Activated T-helper 2 cell treated with anti-CD3 and anti-CD28 coated beads, Interferon-gamma antibody, Interleukin-2, Interleukin-4, amounts not matched to agents 10 μg/mL and 5 μg/mL and 100 μg/mL, durations not matched to agents 14 hours and 24 hours and 36 hours (primary cell): ENCODE results near the gene RPS3A. TPM values are rescaled to one million over a fixed set of nuclear protein-coding genes. Genes with fewer than 3 reads are reported as not detected.
"Not testable (repeated sequence)": the region's sequence is repeated elsewhere in the genome, so short reads cannot be mapped to it uniquely, and the experiment has no call there.

Experiments used
- DNase-seq: peaks from one replicate; pipeline ENCODE4 v3.0.0; 2021; ENCODE audit warnings: low spot score
- H3K27ac Mint-ChIP-seq: one replicate; pipeline ENCODE4 v1.8.0; 2021; ENCODE audit warnings: mixed read lengths
- H3K27me3 Mint-ChIP-seq: one replicate; pipeline ENCODE4 v1.8.0; 2021; ENCODE audit warnings: low read depth, mixed read lengths
- H3K36me3 Mint-ChIP-seq: one replicate; pipeline ENCODE4 v1.8.0; 2021; ENCODE audit warnings: low read depth, mixed read lengths
- H3K4me1 Mint-ChIP-seq: one replicate; pipeline ENCODE4 v1.8.0; 2021; ENCODE audit warnings: low read depth, mixed read lengths
- H3K4me3 Mint-ChIP-seq: one replicate; pipeline ENCODE4 v1.8.0; 2021; ENCODE audit warnings: low read depth, mild to moderate bottlenecking, moderate library complexity, mixed read lengths
- H3K9me3 Mint-ChIP-seq: one replicate; pipeline ENCODE4 v1.8.0; 2021; ENCODE audit warnings: mixed read lengths
- intact Hi-C: fragments of 100-400 bp; cut with micrococcal nuclease; formaldehyde crosslinking; loops from one replicate; pipeline ENCODE4 v1.15.1; 2023
- total RNA-seq: library from RNA; stranded (reverse); gene quantifications from 2 replicates; pipeline ENCODE4 v1.2.3, GENCODE V29; 2022

RPS3A gene
- total RNA-seq: 1,827 and 1,844 TPM in 2 replicates

DNA sequence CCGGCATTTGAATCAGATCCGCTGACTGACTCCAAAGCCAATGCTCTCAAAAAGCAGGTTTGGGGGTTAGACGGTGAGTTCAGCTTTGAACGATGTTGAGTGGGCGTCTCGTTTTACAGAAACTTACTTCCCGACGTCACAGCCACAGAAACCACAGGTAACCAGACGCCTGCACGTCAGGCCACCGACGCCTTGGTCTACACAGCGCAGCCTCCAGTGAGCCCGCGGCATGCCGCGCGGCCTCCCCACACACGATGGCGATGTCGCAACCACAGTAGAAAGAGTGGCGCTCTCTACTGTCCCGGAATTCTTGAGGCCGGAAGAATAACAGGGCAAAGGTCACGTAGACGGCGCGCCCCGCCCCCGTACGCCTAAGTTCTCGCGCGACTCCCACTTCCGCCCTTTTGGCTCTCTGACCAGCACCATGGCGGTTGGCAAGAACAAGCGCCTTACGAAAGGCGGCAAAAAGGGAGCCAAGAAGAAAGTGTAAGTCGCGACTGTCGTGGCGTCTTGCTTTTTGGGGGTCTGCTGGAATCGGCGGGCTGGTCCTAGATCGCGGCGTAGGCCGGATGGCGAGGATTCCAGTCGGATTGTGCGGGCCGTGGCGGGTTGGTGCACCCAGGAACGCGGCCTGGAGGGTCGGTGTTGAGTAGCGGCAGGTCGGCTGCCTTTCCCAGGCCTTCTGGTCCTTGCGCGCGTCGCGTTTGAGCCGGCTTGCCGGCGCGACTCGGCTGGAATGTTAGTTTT, at the start of gene RPS3A:
RPS3A (plus strand) TSS at position 400 of the 747 bp plus-strand sequence; CDS start at position 425, 25 bp downstream.
- peak within 1 kb of the TSS; percentile 98 for H3K4me3 Mint-ChIP-seq
- peak; percentile 98 for DNase-seq
- peaks cover 51% of the 10 kb centered on the region for H3K36me3 Mint-ChIP-seq
- intact Hi-C loops: loop anchor here (1.0 to 5.0 kb wide), 7 partner anchors 67 to 1680 kb away; partner anchors contain the start of genes ARFIP1, FBXW7, GATB and LRBA
- H3K4me1 Mint-ChIP-seq: peaks cover 45% of the 10 kb centered on the region
- H3K27me3 Mint-ChIP-seq: no peaks in the 10 kb centered on the region
- no peaks in the 10 kb centered on the region for H3K9me3 Mint-ChIP-seq
- peak within 1 kb of the TSS; percentile 97 for H3K27ac Mint-ChIP-seq

DNA sequence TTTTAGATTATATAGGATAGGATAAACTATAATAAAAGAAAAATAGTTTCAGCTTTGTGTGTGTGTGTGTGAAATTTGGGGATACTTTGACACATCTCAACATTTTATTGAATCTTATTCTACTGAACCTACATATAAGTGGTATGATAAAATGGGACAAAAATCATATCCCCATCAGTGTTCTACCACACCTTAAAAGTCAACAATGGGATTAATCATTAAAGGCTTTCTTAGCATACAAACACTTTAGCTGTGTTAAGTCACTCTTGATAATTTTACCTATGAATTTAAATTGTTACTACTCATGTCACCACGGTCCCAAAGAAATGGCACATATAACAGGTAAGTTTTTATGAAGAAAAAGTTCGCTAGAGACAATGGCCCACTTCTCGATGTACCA, 46.6 kb upstream of the RPS3A start:
- no peak for DNase-seq
- Mint-ChIP-seq H3K27ac (no peak overlapping the region), H3K36me3 (no peaks in the 10 kb centered on the region), H3K4me3 (no peak overlapping the region), H3K27me3 (no peaks in the 10 kb centered on the region), H3K9me3 (no peaks in the 10 kb centered on the region), H3K4me1 (no peaks in the 10 kb centered on the region)
- intact Hi-C loops: no loop called here

DNA sequence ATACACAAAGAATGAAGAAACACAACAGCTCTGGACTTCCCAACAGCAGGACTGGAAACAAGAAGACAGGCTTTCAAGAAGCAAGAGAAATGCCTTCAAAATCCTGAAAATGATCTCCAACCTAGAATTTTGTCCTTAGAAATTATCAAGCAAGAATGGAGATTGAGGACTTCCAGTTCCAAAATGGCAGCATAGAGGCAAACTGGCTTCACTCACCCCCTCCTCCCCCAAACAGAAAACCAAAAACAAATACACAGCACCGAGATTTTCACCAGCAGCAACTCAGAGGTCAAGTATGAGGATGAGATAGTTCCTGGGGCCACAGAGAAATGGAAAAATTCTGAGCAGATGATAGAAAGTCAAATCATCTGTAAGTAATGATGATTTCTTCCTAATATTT, 43.9 kb upstream of the RPS3A start:
- intact Hi-C loops: no loop called here
- no peak for DNase-seq
- no peak overlapping the region for H3K4me3 Mint-ChIP-seq
- no peaks in the 10 kb centered on the region for H3K27me3 Mint-ChIP-seq
- no peaks in the 10 kb centered on the region for H3K9me3 Mint-ChIP-seq
- no peaks in the 10 kb centered on the region for H3K4me1 Mint-ChIP-seq
- H3K27ac Mint-ChIP-seq: no peak overlapping the region
- H3K36me3 Mint-ChIP-seq: no peaks in the 10 kb centered on the region

DNA sequence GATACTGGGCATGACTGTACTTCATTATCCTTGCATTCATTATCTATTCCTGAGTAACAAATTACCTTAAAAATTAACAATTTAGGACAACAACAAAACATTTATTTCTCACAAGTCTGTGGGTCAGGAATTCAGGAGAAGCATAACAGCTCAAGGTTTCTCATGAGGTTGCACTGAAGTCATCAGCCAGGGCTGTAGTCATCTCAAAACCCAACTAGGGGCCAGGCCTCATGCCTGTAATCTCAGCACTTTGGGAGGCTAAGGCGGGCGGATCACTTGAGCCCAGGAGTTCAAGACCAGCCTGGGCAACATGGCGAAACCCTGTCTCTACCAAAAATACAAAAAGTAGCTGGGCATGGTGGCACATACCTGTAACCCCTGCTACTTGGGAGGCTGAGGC, 36.3 kb upstream of the RPS3A start:
- H3K4me3 Mint-ChIP-seq, DNase-seq, intact Hi-C loops: not testable (repeated sequence)

DNA sequence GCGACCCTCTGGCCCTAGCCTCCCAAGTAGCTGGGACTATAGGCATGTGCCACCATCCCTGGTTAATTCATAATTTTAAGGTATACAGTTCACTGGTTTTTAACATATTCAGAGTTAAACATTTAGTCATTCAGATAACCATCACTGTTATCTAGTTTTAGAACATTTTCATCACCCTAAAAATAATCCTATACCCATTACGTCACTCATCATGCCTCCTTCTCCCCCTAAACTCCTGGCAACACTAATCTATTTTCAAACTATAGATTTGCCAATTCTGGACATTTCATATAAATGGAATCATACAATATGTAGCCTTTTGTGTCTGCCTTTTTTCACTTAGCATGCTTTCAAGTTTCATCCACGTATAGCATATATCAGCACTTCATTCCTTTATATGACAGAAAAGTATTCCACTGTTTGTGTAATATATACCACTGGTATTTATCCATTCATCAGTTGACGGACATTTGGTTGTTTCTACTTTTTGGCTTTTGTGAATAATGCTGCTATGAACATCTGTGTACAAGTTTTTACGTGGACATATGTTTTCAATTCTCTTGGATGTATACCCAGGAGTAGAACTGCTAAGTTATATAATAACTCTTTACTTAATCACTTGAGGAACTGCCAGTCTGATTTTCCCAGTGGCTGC, 32.0 kb upstream of the RPS3A start:
- Mint-ChIP-seq H3K4me1 (peaks cover 2% of the 10 kb centered on the region), H3K36me3 (no peaks in the 10 kb centered on the region), H3K27ac (no peak overlapping the region), H3K9me3 (no peaks in the 10 kb centered on the region), H3K4me3 (no peak overlapping the region), H3K27me3 (no peaks in the 10 kb centered on the region)
- DNase-seq: no peak
- intact Hi-C loops: no loop called here

More for the DNA sequence above, 36.3 kb upstream of the RPS3A start:
- not testable (repeated sequence) for H3K27ac Mint-ChIP-seq, H3K9me3 Mint-ChIP-seq, H3K4me1 Mint-ChIP-seq, H3K36me3 Mint-ChIP-seq, H3K27me3 Mint-ChIP-seq

DNA sequence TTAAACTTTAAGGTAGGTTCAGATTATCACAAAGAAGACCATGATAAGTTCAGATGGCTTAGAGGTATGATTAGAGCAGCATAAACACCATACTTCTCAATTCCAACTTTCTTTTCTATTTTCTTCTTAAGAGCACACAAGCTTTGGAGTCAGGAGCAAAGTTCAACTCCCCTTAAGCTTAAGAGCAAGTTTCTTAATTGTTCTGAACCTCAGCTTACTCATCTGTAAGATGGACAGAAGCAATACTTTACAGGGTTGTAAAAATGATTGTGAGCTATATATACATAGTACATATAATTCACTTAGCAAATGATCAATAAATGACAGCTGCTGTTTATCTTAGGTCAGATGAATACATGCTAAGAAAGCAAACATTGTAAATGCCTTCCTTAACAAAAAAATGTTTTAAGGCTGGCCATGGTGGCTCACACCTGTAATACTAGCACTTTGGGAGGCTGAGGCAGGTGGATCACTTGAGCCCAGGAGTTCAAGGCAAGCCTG, 25.0 kb upstream of the RPS3A start:
- intact Hi-C loops: no loop called here
- no peak for DNase-seq
- H3K36me3 Mint-ChIP-seq: no peaks in the 10 kb centered on the region

DNA sequence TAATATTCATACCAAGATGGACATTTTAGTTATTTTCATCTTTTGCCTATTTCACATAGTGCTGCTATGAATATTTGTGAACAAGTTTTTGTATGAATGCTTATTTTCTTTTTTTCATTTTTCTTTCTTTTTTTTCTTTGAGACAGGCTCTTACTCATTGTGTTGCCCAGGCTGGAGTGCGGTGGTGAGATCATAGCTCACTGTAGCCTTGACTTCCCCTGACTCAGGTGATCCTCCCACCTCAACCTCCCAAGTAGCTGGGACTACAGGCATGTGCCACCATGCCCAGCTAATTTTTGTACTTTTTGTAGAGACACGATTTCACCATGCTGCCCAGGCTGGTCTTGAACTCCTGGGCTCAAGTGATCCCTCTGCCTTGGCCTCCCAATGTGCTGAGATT, 21.4 kb upstream of the RPS3A start:
- H3K27ac Mint-ChIP-seq, H3K4me3 Mint-ChIP-seq, H3K36me3 Mint-ChIP-seq, H3K4me1 Mint-ChIP-seq, H3K9me3 Mint-ChIP-seq, intact Hi-C loops, H3K27me3 Mint-ChIP-seq, DNase-seq: not testable (repeated sequence)

More for the DNA sequence above, 25.0 kb upstream of the RPS3A start:
- Mint-ChIP-seq H3K9me3 (no peaks in the 10 kb centered on the region), H3K4me3 (no peak overlapping the region), H3K27me3 (no peaks in the 10 kb centered on the region), H3K27ac (no peak overlapping the region), H3K4me1 (no peaks in the 10 kb centered on the region)

DNA sequence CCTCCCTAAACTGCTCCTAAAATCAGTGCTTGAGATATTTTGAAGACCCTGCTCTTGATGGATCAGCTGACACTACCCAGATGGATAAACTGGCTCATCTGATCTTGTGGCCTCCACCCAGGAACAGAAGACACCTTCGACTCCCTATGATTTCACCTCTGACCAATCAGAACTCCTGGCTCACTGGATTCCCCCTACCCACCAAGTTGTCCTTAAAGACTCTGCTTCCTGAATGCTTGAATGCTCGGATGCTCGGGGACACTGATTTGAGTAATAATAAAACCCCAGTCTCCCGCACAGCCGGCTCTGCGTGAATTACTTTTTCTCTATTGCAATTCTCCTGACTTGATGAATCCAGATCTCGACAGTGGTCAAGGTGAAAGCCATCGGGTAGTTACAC, 12.0 kb upstream of the RPS3A start:
- H3K9me3 Mint-ChIP-seq: no peaks in the 10 kb centered on the region
- H3K27me3 Mint-ChIP-seq: no peaks in the 10 kb centered on the region
- H3K4me3 Mint-ChIP-seq: no peak overlapping the region
- H3K36me3 Mint-ChIP-seq: no peaks in the 10 kb centered on the region
- intact Hi-C loops: no loop called here
- no peak for DNase-seq
- H3K27ac Mint-ChIP-seq: no peak overlapping the region
- H3K4me1 Mint-ChIP-seq: no peaks in the 10 kb centered on the region

DNA sequence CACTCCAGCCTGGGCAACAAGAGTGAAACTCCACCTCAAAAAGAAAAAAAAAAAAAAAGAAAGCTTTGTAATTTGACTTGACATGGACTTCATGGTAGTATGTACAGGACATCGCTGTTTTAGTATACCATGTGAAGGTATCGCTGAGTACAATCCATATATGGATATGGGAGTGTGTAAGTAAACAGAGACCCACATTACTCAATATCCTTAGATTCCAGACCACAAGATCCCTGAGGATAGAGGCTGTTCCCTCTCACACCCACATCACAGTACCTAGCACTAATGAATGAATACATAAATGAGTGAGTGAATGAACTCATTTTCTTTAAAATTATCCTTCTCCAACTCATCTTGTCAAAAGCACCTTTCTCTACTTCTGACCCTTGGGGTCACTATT, 8.4 kb upstream of the RPS3A start:
- no peak overlapping the region for H3K4me3 Mint-ChIP-seq
- no peaks in the 10 kb centered on the region for H3K27me3 Mint-ChIP-seq
- H3K4me1 Mint-ChIP-seq: peaks cover 10% of the 10 kb centered on the region
- no peak overlapping the region for H3K27ac Mint-ChIP-seq
- no peak for DNase-seq
- intact Hi-C loops: no loop called here
- no peaks in the 10 kb centered on the region for H3K9me3 Mint-ChIP-seq
- H3K36me3 Mint-ChIP-seq: no peaks in the 10 kb centered on the region

DNA sequence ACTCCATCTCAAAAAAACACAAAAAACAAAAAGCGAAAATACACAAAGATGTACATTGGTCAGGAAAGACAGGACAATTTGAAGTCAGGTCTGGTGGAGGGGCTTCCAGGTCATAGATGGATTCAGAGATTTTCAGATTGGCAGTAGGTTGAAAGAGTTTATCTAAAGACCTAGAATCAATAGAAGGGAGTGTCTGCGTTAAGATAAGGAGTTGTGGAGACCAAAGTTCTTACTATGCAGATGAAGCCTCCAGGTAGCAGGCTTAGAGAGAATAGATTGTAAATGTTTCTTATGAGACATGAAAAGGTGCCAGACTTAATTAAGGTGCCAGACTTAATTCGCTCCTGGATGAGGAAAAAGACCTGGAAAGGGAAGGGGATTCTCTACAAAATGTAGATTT, 6.9 kb upstream of the RPS3A start:
- Mint-ChIP-seq H3K9me3 (no peaks in the 10 kb centered on the region), H3K36me3 (no peaks in the 10 kb centered on the region), H3K27ac (no peak overlapping the region), H3K4me1 (peaks cover 11% of the 10 kb centered on the region), H3K4me3 (no peak overlapping the region), H3K27me3 (no peaks in the 10 kb centered on the region)
- no peak for DNase-seq
- intact Hi-C loops: no loop called here

DNA sequence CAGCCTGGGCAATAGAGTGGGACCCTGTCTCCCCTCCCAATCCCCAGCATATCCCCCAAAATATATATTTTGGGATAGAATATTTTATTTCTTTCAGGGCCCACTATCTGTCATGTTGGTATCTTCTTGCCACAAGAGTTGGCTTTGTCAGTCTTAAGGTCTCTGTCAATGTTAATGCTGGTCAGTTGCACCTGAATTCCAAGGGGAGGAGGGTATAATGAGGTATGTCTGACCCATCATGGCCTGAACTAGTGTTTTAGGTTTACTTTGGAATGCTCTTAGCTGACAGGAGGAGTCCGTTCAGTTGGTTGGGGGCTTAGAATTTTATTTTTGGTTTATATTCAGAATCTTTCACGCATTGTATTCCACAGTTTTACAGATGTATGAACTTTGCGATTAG, 6.2 kb upstream of the RPS3A start:
- intact Hi-C loops: no loop called here
- Mint-ChIP-seq H3K36me3 (no peaks in the 10 kb centered on the region), H3K27me3 (no peaks in the 10 kb centered on the region), H3K4me1 (peaks cover 15% of the 10 kb centered on the region), H3K27ac (no peak overlapping the region), H3K4me3 (no peak overlapping the region), H3K9me3 (no peaks in the 10 kb centered on the region)
- DNase-seq: no peak

DNA sequence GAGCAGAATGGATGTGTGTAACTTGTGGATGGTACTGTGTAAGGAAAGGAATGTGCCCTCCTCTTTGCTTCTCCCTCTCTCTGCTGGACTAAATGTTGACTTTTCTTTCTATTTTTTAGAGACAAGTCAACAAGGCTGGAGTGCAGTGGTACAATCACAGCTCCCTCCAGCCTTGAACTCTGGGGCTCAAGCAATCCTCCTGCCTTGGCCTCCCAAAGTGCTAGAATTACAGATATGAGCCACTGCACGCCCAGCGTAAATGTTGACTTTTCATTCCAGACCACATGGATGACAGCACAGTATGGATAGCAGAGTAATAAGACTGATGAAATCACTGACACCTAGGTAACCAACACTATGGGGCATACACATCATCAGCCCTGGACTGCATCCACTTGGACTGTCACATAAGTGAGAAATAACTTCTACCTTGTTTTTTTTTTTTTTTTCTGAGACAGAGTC, 5.1 kb upstream of the RPS3A start:
- intact Hi-C loops: no loop called here
- H3K4me1 Mint-ChIP-seq: peaks cover 20% of the 10 kb centered on the region

DNA sequence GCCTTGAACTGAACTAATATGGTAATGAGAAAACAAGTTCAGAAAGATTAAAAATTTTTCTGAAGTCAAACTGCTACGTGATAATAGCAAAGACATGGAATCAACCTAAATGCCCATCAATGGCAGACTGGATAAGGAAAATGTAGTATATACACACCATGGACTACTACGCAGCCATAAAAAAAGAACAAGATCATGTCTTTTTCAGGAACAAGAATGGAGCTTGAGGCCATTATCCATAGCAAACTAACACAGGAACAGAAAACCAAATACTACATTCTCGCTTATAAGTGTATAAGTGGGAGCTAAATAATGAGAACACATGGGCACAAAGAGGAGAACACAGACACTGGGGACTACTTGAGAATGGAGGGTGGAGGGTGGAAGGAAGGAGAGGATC, 4.3 kb upstream of the RPS3A start:
- no peaks in the 10 kb centered on the region for H3K9me3 Mint-ChIP-seq
- intact Hi-C loops: loop anchor here (5.0 kb wide), 1 partner anchor 698 kb away; no protein-coding TSS in a partner anchor

More for the DNA sequence above, 5.1 kb upstream of the RPS3A start:
- Mint-ChIP-seq H3K4me3 (no peak overlapping the region), H3K36me3 (no peaks in the 10 kb centered on the region), H3K9me3 (no peaks in the 10 kb centered on the region), H3K27ac (no peak overlapping the region), H3K27me3 (no peaks in the 10 kb centered on the region)
- DNase-seq: no peak

More for the DNA sequence above, 4.3 kb upstream of the RPS3A start:
- no peak overlapping the region for H3K4me3 Mint-ChIP-seq
- no peak for DNase-seq
- peaks cover 8% of the 10 kb centered on the region for H3K36me3 Mint-ChIP-seq
- H3K27ac Mint-ChIP-seq: no peak overlapping the region
- H3K4me1 Mint-ChIP-seq: peaks cover 20% of the 10 kb centered on the region
- no peaks in the 10 kb centered on the region for H3K27me3 Mint-ChIP-seq
